ENCODE data around the gene MMP14.

DNA sequence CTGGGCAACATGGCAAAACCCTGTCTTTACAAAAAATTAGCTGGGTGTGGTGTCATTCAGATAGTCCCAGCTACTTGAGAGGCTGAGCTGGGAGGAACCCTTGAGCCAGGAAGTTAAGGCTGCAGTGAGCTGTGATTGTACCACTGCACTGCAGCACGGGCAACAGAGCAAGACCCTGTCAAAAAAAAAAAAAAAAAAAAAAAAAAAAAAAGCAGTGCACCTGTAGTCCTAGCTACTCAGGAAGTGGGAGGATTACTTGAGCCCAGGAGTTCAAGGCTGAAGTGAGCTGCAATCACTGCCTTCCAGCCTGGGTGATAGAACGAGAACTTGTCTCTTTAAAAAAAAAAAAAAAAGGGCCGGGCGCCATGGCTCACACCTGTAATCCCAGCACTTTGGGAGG is 52.3 kb downstream of the MMP14 start:
- TF ChIP-seq CTCF (IDR thresholded peaks at IDR 0.05): no peak
- no peak for TF ChIP-seq POLR2A (IDR thresholded peaks at IDR 0.05)
